Putamen (tissue), 1 donor: ENCODE measurements around the gene VEGFA.

Experiments
- DNase-seq: peaks from one replicate; pipeline ENCODE4 v3.0.0-alpha.2; 2016; ENCODE audit warnings: low spot score

VEGFA gene

GRCh38 chr6:43823879-43824702, 54.1 kb downstream of the VEGFA start:
- no peak for DNase-seq

GRCh38 chr6:43824703-43825064, 54.7 kb downstream of the VEGFA start:
- no peak for DNase-seq

- DNase-seq, result no peak
Measured at GRCh38 chr6:43825187-43826115, 55.4 kb downstream of the VEGFA start.

- no peak for DNase-seq
Measured at GRCh38 chr6:43826730-43827129, 56.7 kb downstream of the VEGFA start.

- no peak for DNase-seq
Measured at GRCh38 chr6:43827898-43828297, 57.9 kb downstream of the VEGFA start.

- DNase-seq, result no peak
Measured at GRCh38 chr6:43828711-43829110, 58.7 kb downstream of the VEGFA start.

GRCh38 chr6:43829470-43829869, 59.5 kb downstream of the VEGFA start:
- no peak for DNase-seq

GRCh38 chr6:43830775-43831174, 60.8 kb downstream of the VEGFA start:
- no peak for DNase-seq

- DNase-seq, result no peak
Measured at GRCh38 chr6:43831191-43831590, 61.2 kb downstream of the VEGFA start.

- no peak for DNase-seq
Measured at GRCh38 chr6:43833223-43833995, 63.4 kb downstream of the VEGFA start.

- DNase-seq, result no peak
Measured at GRCh38 chr6:43833996-43834390, 64.0 kb downstream of the VEGFA start.

GRCh38 chr6:43834528-43835155, 64.6 kb downstream of the VEGFA start:
- DNase-seq, result no peak

- no peak for DNase-seq
Measured at GRCh38 chr6:43835872-43836419, 65.9 kb downstream of the VEGFA start.
